ENCODE results near the gene FAM3A. TPM values are rescaled to one million over a fixed set of nuclear protein-coding genes. Genes with fewer than 3 reads are reported as not detected.

The FAM3A gene
- total RNA-seq, 1 donor from 2014 or later, result 36.5 TPM

DNA sequence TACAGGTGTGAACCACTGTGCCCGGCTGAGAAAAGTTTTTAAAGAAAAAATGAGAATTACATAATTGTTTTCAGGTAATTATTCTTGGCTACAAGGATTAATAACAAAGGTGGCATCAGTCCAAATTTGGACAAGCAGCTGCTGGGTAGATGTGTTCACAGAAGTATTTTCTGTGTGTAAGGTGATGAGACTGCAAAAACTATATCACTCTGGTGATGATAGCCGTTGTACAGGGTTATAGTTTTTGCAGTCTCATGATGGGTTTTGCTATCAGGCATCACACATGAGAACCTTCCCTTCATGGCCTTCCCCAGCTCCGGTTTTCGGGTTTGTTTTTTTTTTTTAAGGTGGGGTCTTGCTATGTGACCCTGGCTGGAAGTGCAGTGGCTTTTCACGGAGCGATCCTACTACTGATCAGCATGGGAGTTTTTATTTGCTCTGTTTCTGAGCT is 20.5 kb downstream of the FAM3A start:
- H3K36me3 Mint-ChIP-seq (ENCODE audit: low read depth), result no peaks in the 10 kb centered on the region
- TF ChIP-seq, protein P1, sequence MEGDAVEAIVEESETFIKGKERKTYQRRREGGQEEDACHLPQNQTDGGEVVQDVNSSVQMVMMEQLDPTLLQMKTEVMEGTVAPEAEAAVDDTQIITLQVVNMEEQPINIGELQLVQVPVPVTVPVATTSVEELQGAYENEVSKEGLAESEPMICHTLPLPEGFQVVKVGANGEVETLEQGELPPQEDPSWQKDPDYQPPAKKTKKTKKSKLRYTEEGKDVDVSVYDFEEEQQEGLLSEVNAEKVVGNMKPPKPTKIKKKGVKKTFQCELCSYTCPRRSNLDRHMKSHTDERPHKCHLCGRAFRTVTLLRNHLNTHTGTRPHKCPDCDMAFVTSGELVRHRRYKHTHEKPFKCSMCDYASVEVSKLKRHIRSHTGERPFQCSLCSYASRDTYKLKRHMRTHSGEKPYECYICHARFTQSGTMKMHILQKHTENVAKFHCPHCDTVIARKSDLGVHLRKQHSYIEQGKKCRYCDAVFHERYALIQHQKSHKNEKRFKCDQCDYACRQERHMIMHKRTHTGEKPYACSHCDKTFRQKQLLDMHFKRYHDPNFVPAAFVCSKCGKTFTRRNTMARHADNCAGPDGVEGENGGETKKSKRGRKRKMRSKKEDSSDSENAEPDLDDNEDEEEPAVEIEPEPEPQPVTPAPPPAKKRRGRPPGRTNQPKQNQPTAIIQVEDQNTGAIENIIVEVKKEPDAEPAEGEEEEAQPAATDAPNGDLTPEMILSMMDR (IDR thresholded peaks at IDR 0.05), result no peak
- H3K27ac Mint-ChIP-seq (ENCODE audit: unreplicated experiment), result no peak overlapping the region
- H3K4me1 Mint-ChIP-seq (ENCODE audit: low read depth), result no peaks in the 10 kb centered on the region
- H3K4me3 Mint-ChIP-seq (ENCODE audit: unreplicated experiment), result no peak overlapping the region
- DNase-seq (ENCODE audit: low spot score), result no peak
- H3K9me3 Mint-ChIP-seq (ENCODE audit: low read depth), result no peaks in the 10 kb centered on the region
- no peaks in the 10 kb centered on the region for H3K27me3 Mint-ChIP-seq (ENCODE audit: low read depth)

DNA sequence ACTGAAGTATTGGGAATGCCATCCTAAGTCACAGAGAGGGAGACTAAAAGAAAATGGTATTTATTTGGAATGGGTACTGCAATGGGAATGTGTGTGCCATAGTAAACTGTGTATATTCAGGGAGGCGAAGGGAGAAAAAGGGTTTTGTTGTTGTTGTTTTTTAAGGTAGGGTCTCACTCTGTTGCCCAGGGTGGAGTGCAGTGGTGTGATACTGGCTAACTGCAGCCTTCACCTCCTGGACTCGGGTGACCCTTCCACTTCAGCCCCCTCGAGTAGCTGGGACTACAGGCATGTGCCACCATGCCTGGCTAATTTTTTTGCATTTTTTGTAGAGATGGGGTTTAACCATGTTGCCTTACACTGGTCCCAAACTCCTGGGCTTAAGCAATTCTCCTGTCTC is 21.3 kb downstream of the FAM3A start:
- Mint-ChIP-seq H3K4me3 (ENCODE audit: unreplicated experiment) (no peak overlapping the region), H3K9me3 (ENCODE audit: low read depth) (no peaks in the 10 kb centered on the region), H3K4me1 (ENCODE audit: low read depth) (peaks cover 1% of the 10 kb centered on the region), H3K27ac (ENCODE audit: unreplicated experiment) (no peak overlapping the region), H3K27me3 (ENCODE audit: low read depth) (no peaks in the 10 kb centered on the region), H3K36me3 (ENCODE audit: low read depth) (no peaks in the 10 kb centered on the region)
- TF ChIP-seq, protein P1 (IDR thresholded peaks at IDR 0.05), result no peak
- no peak for DNase-seq (ENCODE audit: low spot score)

DNA sequence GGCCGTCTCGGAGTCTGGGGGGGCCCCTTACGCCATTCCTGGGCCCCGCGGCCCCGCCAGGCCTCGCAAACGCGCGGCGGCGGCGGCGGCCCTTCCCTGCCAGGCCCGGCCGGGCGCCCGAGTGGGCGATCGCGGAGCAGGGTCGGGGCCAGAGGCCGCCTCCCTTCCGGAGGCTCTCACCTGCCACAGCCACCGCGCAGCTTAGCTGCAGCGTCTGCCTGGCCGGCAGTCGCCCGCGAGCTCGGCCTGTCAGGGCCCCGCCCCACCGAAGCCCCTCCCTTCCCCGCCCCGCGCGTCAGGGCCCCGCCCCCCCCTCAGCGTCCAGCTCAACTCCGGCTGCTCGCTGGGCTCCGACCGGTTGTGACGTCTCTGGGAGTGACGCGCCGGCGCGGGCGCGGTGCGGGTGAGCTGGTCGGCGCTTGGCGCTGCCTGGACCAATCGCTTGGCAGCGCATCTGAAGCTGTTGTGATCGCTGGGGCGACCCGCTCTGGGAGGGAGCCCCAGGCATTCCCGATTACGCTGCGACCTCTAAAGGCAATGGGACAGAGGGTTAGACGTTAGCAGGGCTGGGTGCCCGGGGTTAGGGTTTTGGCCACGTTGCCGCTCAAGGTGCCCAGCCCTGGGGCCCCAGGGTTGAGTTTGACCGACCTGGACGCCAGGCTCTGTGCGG is 25.5 kb downstream of the FAM3A start, which contains the start of gene SLC10A3:
SLC10A3 (minus strand) TSS at position 216 of the 670 bp plus-strand sequence. CDS start 1,689 bp downstream, outside the sequence.
- H3K4me3 Mint-ChIP-seq (ENCODE audit: unreplicated experiment), result peak within 1 kb of the TSS; percentile 81
- H3K36me3 Mint-ChIP-seq (ENCODE audit: low read depth), result peaks cover 4% of the 10 kb centered on the region
- TF ChIP-seq, protein P1 (IDR thresholded peaks at IDR 0.05), result peak; percentile 9
- peak within 1 kb of the TSS; percentile 94 for H3K27ac Mint-ChIP-seq (ENCODE audit: unreplicated experiment)
- no peaks in the 10 kb centered on the region for H3K9me3 Mint-ChIP-seq (ENCODE audit: low read depth)
- no peaks in the 10 kb centered on the region for H3K27me3 Mint-ChIP-seq (ENCODE audit: low read depth)
- peak; percentile 95 for DNase-seq (ENCODE audit: low spot score)
- peaks cover 13% of the 10 kb centered on the region for H3K4me1 Mint-ChIP-seq (ENCODE audit: low read depth)

DNA sequence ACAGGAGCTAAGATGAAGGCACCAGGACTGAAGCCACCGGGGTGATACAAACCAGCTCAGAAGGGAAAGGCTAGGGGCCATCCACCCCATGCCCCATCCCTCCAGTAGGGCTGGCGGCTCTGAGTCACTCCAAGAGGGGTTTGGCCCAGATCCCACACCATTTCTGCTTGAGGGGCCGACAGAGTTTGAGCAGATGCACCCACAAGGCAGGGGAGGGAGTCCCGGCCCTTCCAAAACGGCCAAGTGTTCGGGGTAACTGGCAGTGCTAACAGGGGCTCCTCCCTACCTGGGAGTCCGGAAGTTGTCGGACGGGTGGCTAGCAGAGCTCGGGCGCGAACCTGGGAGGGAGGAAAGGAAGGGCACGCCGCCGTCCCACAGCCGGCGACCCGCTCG is 26.0 kb downstream of the FAM3A start:
- Mint-ChIP-seq H3K36me3 (ENCODE audit: low read depth) (peaks cover 4% of the 10 kb centered on the region), H3K4me3 (ENCODE audit: unreplicated experiment) (peak overlapping the region; percentile 78), H3K27ac (ENCODE audit: unreplicated experiment) (peak overlapping the region; percentile 88), H3K4me1 (ENCODE audit: low read depth) (peaks cover 16% of the 10 kb centered on the region), H3K9me3 (ENCODE audit: low read depth) (no peaks in the 10 kb centered on the region), H3K27me3 (ENCODE audit: low read depth) (no peaks in the 10 kb centered on the region)
- TF ChIP-seq, protein P1 (IDR thresholded peaks at IDR 0.05), result no peak
- DNase-seq (ENCODE audit: low spot score), result no peak

DNA sequence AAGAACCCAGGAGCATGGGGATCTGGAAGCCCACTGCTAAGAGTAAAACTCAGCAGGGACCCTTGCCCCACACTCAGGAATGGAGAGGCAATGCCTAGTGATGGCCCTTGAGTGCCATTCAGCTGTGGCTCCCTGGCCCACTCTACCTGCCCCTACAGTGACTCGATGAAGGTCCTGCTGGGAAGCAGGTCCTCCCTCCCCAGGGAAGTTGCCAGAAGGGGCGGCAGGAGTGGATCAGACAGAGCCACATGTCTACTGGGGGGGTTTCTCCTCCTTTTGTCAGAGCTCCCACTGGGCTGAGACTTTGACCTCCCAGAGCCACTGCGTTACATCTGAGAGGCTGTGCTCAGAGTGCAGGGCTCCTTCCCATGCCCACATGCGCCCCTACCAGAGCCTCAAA is 26.9 kb downstream of the FAM3A start:
- peak overlapping the region; percentile 78 for H3K4me3 Mint-ChIP-seq (ENCODE audit: unreplicated experiment)
- H3K27ac Mint-ChIP-seq (ENCODE audit: unreplicated experiment), result peak overlapping the region; percentile 88
- H3K36me3 Mint-ChIP-seq (ENCODE audit: low read depth), result peaks cover 4% of the 10 kb centered on the region
- no peak for DNase-seq (ENCODE audit: low spot score)
- TF ChIP-seq, protein P1 (IDR thresholded peaks at IDR 0.05), result no peak
- H3K27me3 Mint-ChIP-seq (ENCODE audit: low read depth), result no peaks in the 10 kb centered on the region
- no peaks in the 10 kb centered on the region for H3K9me3 Mint-ChIP-seq (ENCODE audit: low read depth)
- H3K4me1 Mint-ChIP-seq (ENCODE audit: low read depth), result peaks cover 16% of the 10 kb centered on the region
